GM23338 (cell line): ENCODE measurements around the gene PIK3AP1. TPM values are rescaled to one million over a fixed set of nuclear protein-coding genes. Genes with fewer than 3 reads are reported as not detected.

Source experiments
- ATAC-seq: fragments of 200-7000 bp; cut with Tn5 transposase; 3 replicates; pipeline ENCODE4 v1.9.1; 2020
- DNase-seq: peaks from one replicate; pipeline ENCODE4 v3.0.0-alpha.2; 2015; ENCODE audit warnings: low spot score
- H2AFZ ChIP-seq: fragments of 200-600 bp; sonication (generic); 2 replicates; pipeline ENCODE4 v1.8.0; 2016; ENCODE audit warnings: antibody characterized with exemption, mild to moderate bottlenecking, moderate library complexity
- H3F3A ChIP-seq: fragments of 200-600 bp; sonication (generic); replicated peaks from 2 replicates; pipeline ENCODE4 v1.8.0; 2017; ENCODE audit warnings: antibody characterized with exemption, mixed run types, low read depth
- H3K27ac ChIP-seq: fragments of 200-600 bp; sonication (generic); 2 replicates; pipeline ENCODE4 v1.6.1; 2016; ENCODE audit warnings: low read depth
- H3K27me3 ChIP-seq: fragments of 200-600 bp; sonication (generic); 2 replicates; pipeline ENCODE4 v1.8.0; 2016; ENCODE audit warnings: mild to moderate bottlenecking, mixed run types, moderate library complexity; ENCODE audit not compliant: insufficient read depth
- H3K36me3 ChIP-seq: fragments of 200-600 bp; sonication (generic); 2 replicates; pipeline ENCODE4 v1.8.0; 2016; ENCODE audit warnings: mild to moderate bottlenecking; ENCODE audit not compliant: insufficient read depth
- H3K4me1 ChIP-seq: fragments of 200-600 bp; sonication (generic); 2 replicates; pipeline ENCODE4 v1.8.0; 2016; ENCODE audit warnings: mild to moderate bottlenecking, moderate library complexity; ENCODE audit not compliant: insufficient read depth
- H3K4me2 ChIP-seq: fragments of 200-600 bp; sonication (generic); 2 replicates; pipeline ENCODE4 v1.7.1; 2017; ENCODE audit warnings: mixed run types
- H3K4me3 ChIP-seq: fragments of 200-600 bp; sonication (generic); 2 replicates; pipeline ENCODE4 v1.6.1; 2016; ENCODE audit warnings: mixed run types
- H3K79me2 ChIP-seq: fragments of 200-600 bp; sonication (generic); replicated peaks from 2 replicates; pipeline ENCODE4 v1.8.0; 2017; ENCODE audit warnings: mild to moderate bottlenecking; ENCODE audit not compliant: insufficient read depth
- H3K9me2 ChIP-seq: fragments of 200-600 bp; sonication (generic); 2 replicates; pipeline ENCODE4 v1.8.0; 2017; ENCODE audit not compliant: insufficient read depth
- H4K20me1 ChIP-seq: fragments of 200-600 bp; sonication (generic); replicated peaks from 2 replicates; pipeline ENCODE4 v1.8.0; 2017; ENCODE audit warnings: mild to moderate bottlenecking; ENCODE audit not compliant: insufficient read depth
- H3K27ac Mint-ChIP-seq: 2 replicates; pipeline ENCODE4 v1.8.0; 2020; ENCODE audit warnings: inconsistent platforms, mild to moderate bottlenecking, moderate library complexity, mixed read lengths
- H3K27me3 Mint-ChIP-seq: 3 replicates; pipeline ENCODE4 v1.8.0; 2022; ENCODE audit warnings: low read depth, mild to moderate bottlenecking, moderate library complexity, mixed read lengths, inconsistent platforms; ENCODE audit not compliant: insufficient read depth, poor library complexity
- H3K36me3 Mint-ChIP-seq: 3 replicates; pipeline ENCODE4 v1.8.0; 2021; ENCODE audit warnings: low read depth, mild to moderate bottlenecking, inconsistent platforms, moderate library complexity, mixed read lengths
- H3K4me1 Mint-ChIP-seq: 3 replicates; pipeline ENCODE4 v1.8.0; 2020; ENCODE audit warnings: mild to moderate bottlenecking, inconsistent platforms, mixed read lengths
- H3K4me3 Mint-ChIP-seq: 3 replicates; pipeline ENCODE4 v1.8.0; 2021; ENCODE audit warnings: moderate library complexity, mild to moderate bottlenecking, inconsistent platforms, mixed read lengths
- H3K9me3 Mint-ChIP-seq: 3 replicates; pipeline ENCODE4 v1.8.0; 2020; ENCODE audit warnings: moderate library complexity, mild to moderate bottlenecking, inconsistent platforms, mixed read lengths
- CREB1 ChIP-seq: fragments of 250-450 bp; sonication (Bioruptor Pico); IDR thresholded peaks from 2 replicates; pipeline ENCODE4 v1.5.0; 2020; ENCODE audit warnings: low read depth, mild to moderate bottlenecking, moderate library complexity
- CTCF ChIP-seq, 2 experiments: fragments of 200-600 bp in 1 of 2; sonication (generic) in 1 of 2; conservative IDR thresholded peaks; 2 replicates each; pipeline versions ENCODE4 v1.5.1 to v1.6.1; 2016 to 2017; ENCODE audit warnings: antibody characterized with exemption in 2 of 2, low read depth in 2 of 2, mild to moderate bottlenecking in 2 of 2, moderate library complexity in 1 of 2
- EZH2 ChIP-seq: fragments of 200-600 bp; sonication (generic); IDR thresholded peaks from one replicate; pipeline ENCODE4 v1.8.0; 2017; ENCODE audit warnings: antibody characterized with exemption, mild to moderate bottlenecking, low read depth; ENCODE audit not compliant: unreplicated experiment
- EZH2phosphoT487 ChIP-seq: fragments of 200-600 bp; sonication (generic); IDR thresholded peaks from one replicate; pipeline ENCODE4 v1.8.1; 2018; ENCODE audit warnings: antibody characterized with exemption; ENCODE audit not compliant: unreplicated experiment
- STAT1 ChIP-seq: IDR thresholded peaks from one replicate; pipeline ENCODE4 v1.6.1; 2016; ENCODE audit warnings: antibody characterized with exemption; ENCODE audit not compliant: unreplicated experiment
- ZNF462 ChIP-seq: fragments of 250-450 bp; sonication (Bioruptor Pico); IDR thresholded peaks from 2 replicates; pipeline ENCODE4 v1.5.0; 2020; ENCODE audit warnings: mild to moderate bottlenecking, moderate library complexity
- polyA plus RNA-seq: library from polyadenylated mRNA; unstranded; fragments of >200 nt; fragmentation: Nextera tagmentation; extraction: Ambion mirVana; gene quantifications from 2 replicates; pipeline ENCODE4 v1.2.1, GENCODE V29; 2016
- total RNA-seq: library from RNA; depleted of rRNA; stranded (reverse); fragments of >200 nt; shearing (Covaris generic); gene quantifications from 2 replicates; pipeline ENCODE4 v1.2.3, GENCODE V29; 2014

PIK3AP1 gene
- total and polyA plus RNA-seq, 2 experiments from 2014 or later = 0.65 to 2.3 TPM

- no peak for TF ChIP-seq ZNF462 (CRISPR knock-in tag)
These were observed 106.7 kb downstream of the PIK3AP1 start (continued) for GRCh38 chr10:96613576-96613975.

GRCh38 chr10:96612055-96612830, 108.1 kb downstream of the PIK3AP1 start:
- Mint-ChIP-seq H3K27me3 (peaks cover 5% of the 10 kb centered on the region), H3K27ac (no peak overlapping the region)
- TF ChIP-seq CTCF (conservative IDR thresholded peaks at IDR 0.05; ENCODE audit: low read depth in 2 of 2) = no peak
- no peak for TF ChIP-seq ZNF462 (CRISPR knock-in tag)
- TF ChIP-seq STAT1 = no peak
- no peak for TF ChIP-seq EZH2phosphoT487
- TF ChIP-seq EZH2 = no peak
- TF ChIP-seq CREB1 = no peak

More at GRCh38 chr10:96612055-96612830, 108.1 kb downstream of the PIK3AP1 start:
- no peaks in the 10 kb centered on the region for H3K9me2 ChIP-seq
- H3F3A ChIP-seq = no peaks in the 10 kb centered on the region
- no peaks in the 10 kb centered on the region for H4K20me1 ChIP-seq
- DNase-seq = no peak
- H3K36me3 ChIP-seq = no peaks in the 10 kb centered on the region
- H2AFZ ChIP-seq = no peak overlapping the region
- H3K4me1 ChIP-seq = no peaks in the 10 kb centered on the region
- H3K36me3 Mint-ChIP-seq = no peaks in the 10 kb centered on the region; the same call in 2 of the 3 replicates
- H3K27ac ChIP-seq = no peak overlapping the region
- H3K79me2 ChIP-seq = no peaks in the 10 kb centered on the region
- H3K4me2 ChIP-seq = no peak overlapping the region
- H3K27me3 ChIP-seq = no peaks in the 10 kb centered on the region
- ATAC-seq = no peak
- no peak overlapping the region for H3K4me3 ChIP-seq
- H3K9me3 Mint-ChIP-seq = no peaks in the 10 kb centered on the region
- peaks cover 22% of the 10 kb centered on the region for H3K4me1 Mint-ChIP-seq
- no peak overlapping the region for H3K4me3 Mint-ChIP-seq
